ENCODE results near the gene CCDC121. TPM values are rescaled to one million over a fixed set of nuclear protein-coding genes. Genes with fewer than 3 reads are reported as not detected.

The CCDC121 gene
- polyA plus RNA-seq, 1 donor from 2014 or later: 3.0 TPM

DNA sequence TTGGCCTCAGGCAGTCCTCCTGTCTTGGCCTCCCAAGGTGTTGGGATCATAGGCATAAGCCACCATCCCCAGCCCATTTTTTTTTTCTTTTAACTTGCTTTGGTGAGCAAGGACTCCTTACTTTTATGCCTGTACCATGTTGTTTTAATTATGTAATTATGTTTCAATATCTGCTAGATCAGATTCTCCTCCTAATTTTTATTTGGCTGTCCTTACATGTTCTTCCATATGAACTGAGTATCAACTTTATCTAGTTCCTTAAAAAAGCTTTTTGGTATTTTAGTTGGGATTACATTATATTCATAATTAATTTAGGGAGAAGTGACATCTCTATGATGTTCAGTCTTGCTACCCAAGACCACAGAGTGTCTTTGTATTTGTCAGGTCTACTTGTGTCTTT lies 16.4 kb upstream of the CCDC121 start:
- no peak overlapping the region for H3K27ac ChIP-seq (ENCODE audit: low read length)
- H3K27me3 ChIP-seq (ENCODE audit: insufficient read depth, low read depth, low read length): no peaks in the 10 kb centered on the region
- no peaks in the 10 kb centered on the region for H3K36me3 ChIP-seq (ENCODE audit: insufficient read depth, low read length)
- H3F3A ChIP-seq (ENCODE audit: insufficient read depth, low read length, poor library complexity, severe bottlenecking): no peaks in the 10 kb centered on the region
- no peaks in the 10 kb centered on the region for H4K20me1 ChIP-seq (ENCODE audit: insufficient read depth)
- H3K9me2 ChIP-seq (ENCODE audit: insufficient read depth, low read length): no peaks in the 10 kb centered on the region
- H3K9me3 ChIP-seq (ENCODE audit: low read length): no peaks in the 10 kb centered on the region
- no peak overlapping the region for H2AFZ ChIP-seq (ENCODE audit: low read depth, low read length)
- no peaks in the 10 kb centered on the region for H3K79me2 ChIP-seq (replicated peaks; ENCODE audit: insufficient read depth, low read length)
- no peak overlapping the region for H3K4me3 ChIP-seq (ENCODE audit: low read length)
- H3K4me2 ChIP-seq (ENCODE audit: low read length): no peak overlapping the region
- H3K9ac ChIP-seq (ENCODE audit: low read length): no peak overlapping the region
- no peak for TF ChIP-seq TAF1 (IDR thresholded peaks at IDR 0.05; ENCODE audit: low read depth)
- TF ChIP-seq SMC3 (conservative IDR thresholded peaks at IDR 0.05; ENCODE audit: poor library complexity): no peak
- TF ChIP-seq, protein P1, sequence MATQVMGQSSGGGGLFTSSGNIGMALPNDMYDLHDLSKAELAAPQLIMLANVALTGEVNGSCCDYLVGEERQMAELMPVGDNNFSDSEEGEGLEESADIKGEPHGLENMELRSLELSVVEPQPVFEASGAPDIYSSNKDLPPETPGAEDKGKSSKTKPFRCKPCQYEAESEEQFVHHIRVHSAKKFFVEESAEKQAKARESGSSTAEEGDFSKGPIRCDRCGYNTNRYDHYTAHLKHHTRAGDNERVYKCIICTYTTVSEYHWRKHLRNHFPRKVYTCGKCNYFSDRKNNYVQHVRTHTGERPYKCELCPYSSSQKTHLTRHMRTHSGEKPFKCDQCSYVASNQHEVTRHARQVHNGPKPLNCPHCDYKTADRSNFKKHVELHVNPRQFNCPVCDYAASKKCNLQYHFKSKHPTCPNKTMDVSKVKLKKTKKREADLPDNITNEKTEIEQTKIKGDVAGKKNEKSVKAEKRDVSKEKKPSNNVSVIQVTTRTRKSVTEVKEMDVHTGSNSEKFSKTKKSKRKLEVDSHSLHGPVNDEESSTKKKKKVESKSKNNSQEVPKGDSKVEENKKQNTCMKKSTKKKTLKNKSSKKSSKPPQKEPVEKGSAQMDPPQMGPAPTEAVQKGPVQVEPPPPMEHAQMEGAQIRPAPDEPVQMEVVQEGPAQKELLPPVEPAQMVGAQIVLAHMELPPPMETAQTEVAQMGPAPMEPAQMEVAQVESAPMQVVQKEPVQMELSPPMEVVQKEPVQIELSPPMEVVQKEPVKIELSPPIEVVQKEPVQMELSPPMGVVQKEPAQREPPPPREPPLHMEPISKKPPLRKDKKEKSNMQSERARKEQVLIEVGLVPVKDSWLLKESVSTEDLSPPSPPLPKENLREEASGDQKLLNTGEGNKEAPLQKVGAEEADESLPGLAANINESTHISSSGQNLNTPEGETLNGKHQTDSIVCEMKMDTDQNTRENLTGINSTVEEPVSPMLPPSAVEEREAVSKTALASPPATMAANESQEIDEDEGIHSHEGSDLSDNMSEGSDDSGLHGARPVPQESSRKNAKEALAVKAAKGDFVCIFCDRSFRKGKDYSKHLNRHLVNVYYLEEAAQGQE (IDR thresholded peaks at IDR 0.05; ENCODE audit: borderline replicate concordance): no peak
- no peak for TF ChIP-seq EZH2 (IDR thresholded peaks at IDR 0.05; ENCODE audit: borderline replicate concordance, insufficient read depth, low read length, poor library complexity, severe bottlenecking)
- TF ChIP-seq, protein P2, sequence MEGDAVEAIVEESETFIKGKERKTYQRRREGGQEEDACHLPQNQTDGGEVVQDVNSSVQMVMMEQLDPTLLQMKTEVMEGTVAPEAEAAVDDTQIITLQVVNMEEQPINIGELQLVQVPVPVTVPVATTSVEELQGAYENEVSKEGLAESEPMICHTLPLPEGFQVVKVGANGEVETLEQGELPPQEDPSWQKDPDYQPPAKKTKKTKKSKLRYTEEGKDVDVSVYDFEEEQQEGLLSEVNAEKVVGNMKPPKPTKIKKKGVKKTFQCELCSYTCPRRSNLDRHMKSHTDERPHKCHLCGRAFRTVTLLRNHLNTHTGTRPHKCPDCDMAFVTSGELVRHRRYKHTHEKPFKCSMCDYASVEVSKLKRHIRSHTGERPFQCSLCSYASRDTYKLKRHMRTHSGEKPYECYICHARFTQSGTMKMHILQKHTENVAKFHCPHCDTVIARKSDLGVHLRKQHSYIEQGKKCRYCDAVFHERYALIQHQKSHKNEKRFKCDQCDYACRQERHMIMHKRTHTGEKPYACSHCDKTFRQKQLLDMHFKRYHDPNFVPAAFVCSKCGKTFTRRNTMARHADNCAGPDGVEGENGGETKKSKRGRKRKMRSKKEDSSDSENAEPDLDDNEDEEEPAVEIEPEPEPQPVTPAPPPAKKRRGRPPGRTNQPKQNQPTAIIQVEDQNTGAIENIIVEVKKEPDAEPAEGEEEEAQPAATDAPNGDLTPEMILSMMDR (IDR thresholded peaks at IDR 0.05; ENCODE audit: poor library complexity, severe bottlenecking): no peak
- no peak for TF ChIP-seq POLR2AphosphoS5 (IDR thresholded peaks at IDR 0.05)
- no peak for TF ChIP-seq EP300 (conservative IDR thresholded peaks at IDR 0.05; ENCODE audit: poor library complexity, severe bottlenecking)
- TF ChIP-seq RAD21 (conservative IDR thresholded peaks at IDR 0.05): no peak
- no peak for TF ChIP-seq MXI1 (conservative IDR thresholded peaks at IDR 0.05; ENCODE audit: poor library complexity, severe bottlenecking)

DNA sequence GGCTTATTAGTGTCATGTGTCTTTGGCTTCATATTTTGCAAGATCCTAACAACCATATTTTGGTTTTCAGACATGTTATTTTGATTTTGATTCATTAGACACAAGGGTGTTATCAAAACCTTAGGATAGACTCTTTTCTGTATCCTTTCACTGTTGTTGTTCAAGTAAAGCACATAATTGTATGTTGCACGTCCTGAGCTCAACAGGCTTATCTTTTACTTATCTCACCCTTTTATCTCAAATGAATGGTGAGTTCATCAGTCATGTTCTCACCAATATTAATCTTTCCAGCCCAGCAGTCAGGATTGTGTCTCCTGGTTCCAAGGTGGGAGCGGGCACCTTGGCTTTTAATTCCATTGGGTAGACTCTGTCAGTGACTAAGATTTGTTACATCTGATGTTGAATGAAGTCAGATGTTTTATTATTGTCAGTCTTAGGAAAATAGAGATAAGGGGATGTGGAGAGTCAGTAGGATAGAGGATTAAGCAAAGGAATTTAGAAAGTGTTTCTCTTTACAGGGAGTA lies 12.0 kb upstream of the CCDC121 start:
- H3K9me3 ChIP-seq (ENCODE audit: low read length): no peaks in the 10 kb centered on the region
- H2AFZ ChIP-seq (ENCODE audit: low read depth, low read length): no peak overlapping the region
- H3K4me3 ChIP-seq (ENCODE audit: low read length): no peak overlapping the region
- no peaks in the 10 kb centered on the region for H3K36me3 ChIP-seq (ENCODE audit: insufficient read depth, low read length)
- H3F3A ChIP-seq (ENCODE audit: insufficient read depth, low read length, poor library complexity, severe bottlenecking): no peaks in the 10 kb centered on the region
- no peak overlapping the region for H3K27ac ChIP-seq (ENCODE audit: low read length)
- H3K9ac ChIP-seq (ENCODE audit: low read length): no peak overlapping the region
- H3K4me2 ChIP-seq (ENCODE audit: low read length): no peak overlapping the region
- no peaks in the 10 kb centered on the region for H3K9me2 ChIP-seq (ENCODE audit: insufficient read depth, low read length)
- H3K79me2 ChIP-seq (replicated peaks; ENCODE audit: insufficient read depth, low read length): no peaks in the 10 kb centered on the region
- H4K20me1 ChIP-seq (ENCODE audit: insufficient read depth): no peaks in the 10 kb centered on the region
- TF ChIP-seq MXI1 (conservative IDR thresholded peaks at IDR 0.05; ENCODE audit: poor library complexity, severe bottlenecking) (no peak), TAF1 (IDR thresholded peaks at IDR 0.05; ENCODE audit: low read depth) (no peak), EP300 (conservative IDR thresholded peaks at IDR 0.05; ENCODE audit: poor library complexity, severe bottlenecking) (no peak), RAD21 (conservative IDR thresholded peaks at IDR 0.05) (no peak), SMC3 (conservative IDR thresholded peaks at IDR 0.05; ENCODE audit: poor library complexity) (no peak), EZH2 (IDR thresholded peaks at IDR 0.05; ENCODE audit: borderline replicate concordance, insufficient read depth, low read length, poor library complexity, severe bottlenecking) (no peak), POLR2AphosphoS5 (IDR thresholded peaks at IDR 0.05) (no peak)
- TF ChIP-seq, protein P2 (IDR thresholded peaks at IDR 0.05; ENCODE audit: poor library complexity, severe bottlenecking): no peak
- TF ChIP-seq, protein P1 (IDR thresholded peaks at IDR 0.05; ENCODE audit: borderline replicate concordance): no peak
- no peaks in the 10 kb centered on the region for H3K27me3 ChIP-seq (ENCODE audit: insufficient read depth, low read depth, low read length)
